Measurements from ENCODE around the gene NUDT11. TPM values are rescaled to one million over a fixed set of nuclear protein-coding genes. Genes with fewer than 3 reads are reported as not detected.
"Not testable (repeated sequence)": the region's sequence is repeated elsewhere in the genome, so short reads cannot be mapped to it uniquely, and the experiment has no call there.

The NUDT11 gene
- total and polyA plus RNA-seq, 10 of the 15 experiments (the other 5 are each of a cell fraction or from before 2014, with no cell fraction given): 0.06 TPM; not detected in 9

GRCh38 chrX:51507551-51507950 is 11.2 kb upstream of the NUDT11 start (continued):
- TF ChIP-seq SRF (IDR thresholded peaks at IDR 0.05; ENCODE audit: low read depth in 2 of 2, low read length in 2 of 2) (no peak), CTCF (IDR thresholded peaks at IDR 0.05 in 2 of 3, conservative IDR thresholded peaks at IDR 0.05 in 1 of 3; ENCODE audit: control insufficient read depth in 2 of 3, extremely low read depth in 1 of 3, insufficient read depth in 1 of 3, low read depth in 3 of 3, low read length in 3 of 3) (no peak)

- H4K20me1 ChIP-seq (ENCODE audit: control insufficient read depth, insufficient read depth); ATAC-seq; DNase-seq (ENCODE audit: low read depth, low spot score); H3K4me1 ChIP-seq (ENCODE audit: control insufficient read depth, insufficient read depth, low read length); SMC1A ChIA-PET (ENCODE audit: uncharacterized antibody, unreplicated experiment); H3K27me3 ChIP-seq (replicated peaks in 1 of 2; ENCODE audit: control insufficient read depth in 2 of 2, insufficient read depth in 2 of 2, low read length in 1 of 2); H3K9ac ChIP-seq (ENCODE audit: control insufficient read depth, insufficient read depth, low read length); H3K9me3 ChIP-seq (replicated peaks; ENCODE audit: control insufficient read depth, insufficient read depth, low read length); RAD21 ChIA-PET (ENCODE audit: unreplicated experiment); H2AFZ ChIP-seq (ENCODE audit: control insufficient read depth, low read depth, low read length); BruUV-seq (replicated peaks); H3K4me3 ChIP-seq; H3K36me3 ChIP-seq (ENCODE audit: control insufficient read depth in 2 of 2, insufficient read depth in 2 of 2, low read length in 1 of 2); H3K79me2 ChIP-seq (ENCODE audit: control insufficient read depth, insufficient read depth, low read length); CTCF ChIA-PET; intact Hi-C loops (cut with micrococcal nuclease; ENCODE audit: unreplicated experiment); H3K27ac ChIP-seq (ENCODE audit: control insufficient read depth, insufficient read depth); FAIRE-seq; POLR2A ChIA-PET; H3K4me2 ChIP-seq (ENCODE audit: control insufficient read depth, insufficient read depth): not testable (repeated sequence)
- 60% methylated on average over 24 of the region's 60 CpGs for WGBS (ENCODE audit: insufficient coverage, insufficient replicate concordance, low lambda C conversion rate, missing lambda C conversion rate)
- in situ Hi-C loops (cut with MboI): loop anchor here (25.0 kb wide), 1 partner anchor 741 kb away; no protein-coding TSS in a partner anchor
Observed at GRCh38 chrX:51495701-51496488, 497 bp downstream of the NUDT11 start.
